ENCODE measurements around the gene NAT10. TPM values are rescaled to one million over a fixed set of nuclear protein-coding genes. Genes with fewer than 3 reads are reported as not detected.

NAT10 gene
- total and polyA plus RNA-seq, 2 experiments from 2014 or later = 44.1 to 58.8 TPM

DNA sequence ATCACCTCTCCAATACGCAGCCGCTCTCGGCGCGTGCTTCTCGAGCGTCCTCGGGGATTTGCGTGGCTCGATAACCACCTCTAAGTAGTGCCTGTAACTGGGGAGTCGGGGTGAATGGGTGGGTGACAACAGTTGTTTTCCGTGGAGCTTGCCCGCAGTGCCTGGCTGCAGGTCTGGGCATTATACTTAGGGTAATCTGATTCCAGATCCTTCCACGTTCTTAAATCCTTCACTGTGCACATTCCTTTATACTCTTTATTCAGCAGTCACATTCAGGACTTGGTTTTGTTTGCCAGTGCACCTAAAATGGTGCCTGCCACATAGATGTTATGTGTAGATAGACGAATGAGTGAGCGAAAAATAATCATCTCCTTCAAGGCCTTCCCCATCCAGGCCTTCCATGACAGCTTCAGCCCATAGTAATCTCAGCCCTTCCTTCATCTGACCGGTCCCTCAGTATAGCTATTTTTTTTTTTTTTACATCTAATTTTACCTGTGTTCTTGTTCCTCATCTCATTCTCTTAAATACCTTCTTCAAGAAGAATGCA, 602 bp downstream of the NAT10 start (continued):
- TF ChIP-seq, protein P1, sequence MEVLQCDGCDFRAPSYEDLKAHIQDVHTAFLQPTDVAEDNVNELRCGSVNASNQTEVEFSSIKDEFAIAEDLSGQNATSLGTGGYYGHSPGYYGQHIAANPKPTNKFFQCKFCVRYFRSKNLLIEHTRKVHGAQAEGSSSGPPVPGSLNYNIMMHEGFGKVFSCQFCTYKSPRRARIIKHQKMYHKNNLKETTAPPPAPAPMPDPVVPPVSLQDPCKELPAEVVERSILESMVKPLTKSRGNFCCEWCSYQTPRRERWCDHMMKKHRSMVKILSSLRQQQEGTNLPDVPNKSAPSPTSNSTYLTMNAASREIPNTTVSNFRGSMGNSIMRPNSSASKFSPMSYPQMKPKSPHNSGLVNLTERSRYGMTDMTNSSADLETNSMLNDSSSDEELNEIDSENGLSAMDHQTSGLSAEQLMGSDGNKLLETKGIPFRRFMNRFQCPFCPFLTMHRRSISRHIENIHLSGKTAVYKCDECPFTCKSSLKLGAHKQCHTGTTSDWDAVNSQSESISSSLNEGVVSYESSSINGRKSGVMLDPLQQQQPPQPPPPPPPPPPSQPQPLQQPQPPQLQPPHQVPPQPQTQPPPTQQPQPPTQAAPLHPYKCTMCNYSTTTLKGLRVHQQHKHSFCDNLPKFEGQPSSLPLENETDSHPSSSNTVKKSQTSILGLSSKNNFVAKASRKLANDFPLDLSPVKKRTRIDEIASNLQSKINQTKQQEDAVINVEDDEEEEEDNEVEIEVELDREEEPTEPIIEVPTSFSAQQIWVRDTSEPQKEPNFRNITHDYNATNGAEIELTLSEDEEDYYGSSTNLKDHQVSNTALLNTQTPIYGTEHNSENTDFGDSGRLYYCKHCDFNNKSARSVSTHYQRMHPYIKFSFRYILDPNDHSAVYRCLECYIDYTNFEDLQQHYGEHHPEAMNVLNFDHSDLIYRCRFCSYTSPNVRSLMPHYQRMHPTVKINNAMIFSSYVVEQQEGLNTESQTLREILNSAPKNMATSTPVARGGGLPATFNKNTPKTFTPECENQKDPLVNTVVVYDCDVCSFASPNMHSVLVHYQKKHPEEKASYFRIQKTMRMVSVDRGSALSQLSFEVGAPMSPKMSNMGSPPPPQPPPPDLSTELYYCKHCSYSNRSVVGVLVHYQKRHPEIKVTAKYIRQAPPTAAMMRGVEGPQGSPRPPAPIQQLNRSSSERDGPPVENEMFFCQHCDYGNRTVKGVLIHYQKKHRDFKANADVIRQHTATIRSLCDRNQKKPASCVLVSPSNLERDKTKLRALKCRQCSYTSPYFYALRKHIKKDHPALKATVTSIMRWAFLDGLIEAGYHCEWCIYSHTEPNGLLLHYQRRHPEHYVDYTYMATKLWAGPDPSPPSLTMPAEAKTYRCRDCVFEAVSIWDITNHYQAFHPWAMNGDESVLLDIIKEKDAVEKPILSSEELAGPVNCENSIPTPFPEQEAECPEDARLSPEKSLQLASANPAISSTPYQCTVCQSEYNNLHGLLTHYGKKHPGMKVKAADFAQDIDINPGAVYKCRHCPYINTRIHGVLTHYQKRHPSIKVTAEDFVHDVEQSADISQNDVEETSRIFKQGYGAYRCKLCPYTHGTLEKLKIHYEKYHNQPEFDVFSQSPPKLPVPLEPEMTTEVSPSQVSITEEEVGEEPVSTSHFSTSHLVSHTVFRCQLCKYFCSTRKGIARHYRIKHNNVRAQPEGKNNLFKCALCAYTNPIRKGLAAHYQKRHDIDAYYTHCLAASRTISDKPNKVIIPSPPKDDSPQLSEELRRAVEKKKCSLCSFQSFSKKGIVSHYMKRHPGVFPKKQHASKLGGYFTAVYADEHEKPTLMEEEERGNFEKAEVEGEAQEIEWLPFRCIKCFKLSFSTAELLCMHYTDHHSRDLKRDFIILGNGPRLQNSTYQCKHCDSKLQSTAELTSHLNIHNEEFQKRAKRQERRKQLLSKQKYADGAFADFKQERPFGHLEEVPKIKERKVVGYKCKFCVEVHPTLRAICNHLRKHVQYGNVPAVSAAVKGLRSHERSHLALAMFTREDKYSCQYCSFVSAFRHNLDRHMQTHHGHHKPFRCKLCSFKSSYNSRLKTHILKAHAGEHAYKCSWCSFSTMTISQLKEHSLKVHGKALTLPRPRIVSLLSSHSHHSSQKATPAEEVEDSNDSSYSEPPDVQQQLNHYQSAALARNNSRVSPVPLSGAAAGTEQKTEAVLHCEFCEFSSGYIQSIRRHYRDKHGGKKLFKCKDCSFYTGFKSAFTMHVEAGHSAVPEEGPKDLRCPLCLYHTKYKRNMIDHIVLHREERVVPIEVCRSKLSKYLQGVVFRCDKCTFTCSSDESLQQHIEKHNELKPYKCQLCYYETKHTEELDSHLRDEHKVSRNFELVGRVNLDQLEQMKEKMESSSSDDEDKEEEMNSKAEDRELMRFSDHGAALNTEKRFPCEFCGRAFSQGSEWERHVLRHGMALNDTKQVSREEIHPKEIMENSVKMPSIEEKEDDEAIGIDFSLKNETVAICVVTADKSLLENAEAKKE (CRISPR knock-in tag; IDR thresholded peaks at IDR 0.05) = no peak
- TF ChIP-seq, protein P2, sequence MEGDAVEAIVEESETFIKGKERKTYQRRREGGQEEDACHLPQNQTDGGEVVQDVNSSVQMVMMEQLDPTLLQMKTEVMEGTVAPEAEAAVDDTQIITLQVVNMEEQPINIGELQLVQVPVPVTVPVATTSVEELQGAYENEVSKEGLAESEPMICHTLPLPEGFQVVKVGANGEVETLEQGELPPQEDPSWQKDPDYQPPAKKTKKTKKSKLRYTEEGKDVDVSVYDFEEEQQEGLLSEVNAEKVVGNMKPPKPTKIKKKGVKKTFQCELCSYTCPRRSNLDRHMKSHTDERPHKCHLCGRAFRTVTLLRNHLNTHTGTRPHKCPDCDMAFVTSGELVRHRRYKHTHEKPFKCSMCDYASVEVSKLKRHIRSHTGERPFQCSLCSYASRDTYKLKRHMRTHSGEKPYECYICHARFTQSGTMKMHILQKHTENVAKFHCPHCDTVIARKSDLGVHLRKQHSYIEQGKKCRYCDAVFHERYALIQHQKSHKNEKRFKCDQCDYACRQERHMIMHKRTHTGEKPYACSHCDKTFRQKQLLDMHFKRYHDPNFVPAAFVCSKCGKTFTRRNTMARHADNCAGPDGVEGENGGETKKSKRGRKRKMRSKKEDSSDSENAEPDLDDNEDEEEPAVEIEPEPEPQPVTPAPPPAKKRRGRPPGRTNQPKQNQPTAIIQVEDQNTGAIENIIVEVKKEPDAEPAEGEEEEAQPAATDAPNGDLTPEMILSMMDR (conservative IDR thresholded peaks at IDR 0.05; ENCODE audit: low read depth in 2 of 2) = no peak
- TF ChIP-seq, protein P3, sequence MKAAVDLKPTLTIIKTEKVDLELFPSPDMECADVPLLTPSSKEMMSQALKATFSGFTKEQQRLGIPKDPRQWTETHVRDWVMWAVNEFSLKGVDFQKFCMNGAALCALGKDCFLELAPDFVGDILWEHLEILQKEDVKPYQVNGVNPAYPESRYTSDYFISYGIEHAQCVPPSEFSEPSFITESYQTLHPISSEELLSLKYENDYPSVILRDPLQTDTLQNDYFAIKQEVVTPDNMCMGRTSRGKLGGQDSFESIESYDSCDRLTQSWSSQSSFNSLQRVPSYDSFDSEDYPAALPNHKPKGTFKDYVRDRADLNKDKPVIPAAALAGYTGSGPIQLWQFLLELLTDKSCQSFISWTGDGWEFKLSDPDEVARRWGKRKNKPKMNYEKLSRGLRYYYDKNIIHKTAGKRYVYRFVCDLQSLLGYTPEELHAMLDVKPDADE (IDR thresholded peaks at IDR 0.05) = no peak
- TF ChIP-seq POLR2AphosphoS5 (IDR thresholded peaks at IDR 0.05; ENCODE audit: low read depth) (no peak), EZH2 (IDR thresholded peaks at IDR 0.05; ENCODE audit: low read depth, unreplicated experiment) (no peak), STAT1 (IDR thresholded peaks at IDR 0.05; ENCODE audit: unreplicated experiment) (no peak), JUNB (IDR thresholded peaks at IDR 0.05; ENCODE audit: unreplicated experiment) (no peak), ZNF331 (CRISPR knock-in tag; IDR thresholded peaks at IDR 0.05; ENCODE audit: low read depth) (no peak), CREB1 (CRISPR knock-in tag; IDR thresholded peaks at IDR 0.05; ENCODE audit: low read depth) (no peak), EZH2phosphoT487 (IDR thresholded peaks at IDR 0.05; ENCODE audit: unreplicated experiment) (no peak), ZNF114 (CRISPR knock-in tag; IDR thresholded peaks at IDR 0.05) (no peak)
